Fibroblast of skin of scalp (primary cell): ENCODE data around the gene PLCL1. TPM values are rescaled to one million over a fixed set of nuclear protein-coding genes. Genes with fewer than 3 reads are reported as not detected.

Experiments
- DNase-seq: peaks from one replicate; pipeline ENCODE4 v3.0.0-alpha.2; 2013
- polyA plus RNA-seq, 2 experiments: library from polyadenylated mRNA; unstranded; fragments of 120-200 nt; gene quantifications; one replicate each; pipeline ENCODE4 v1.2.1, GENCODE V29; 2013; ENCODE audit not compliant: insufficient read length in 2 of 2

The PLCL1 gene
- polyA plus RNA-seq (2013, experiment 1 of 2; ENCODE audit: insufficient read length): 0.52 TPM
- polyA plus RNA-seq (2013, experiment 2 of 2; ENCODE audit: insufficient read length): 0.83 TPM

GRCh38 chr2:197804049-197804757 is at the start of gene PLCL1:
Gene PLCL1, plus strand, starts transcription at chr2:197804593.
- DNase-seq: peak; percentile 92

GRCh38 chr2:197759013-197759412 is 45.4 kb upstream of the PLCL1 start:
- DNase-seq: no peak

GRCh38 chr2:197759625-197760292 is 44.6 kb upstream of the PLCL1 start:
- DNase-seq: no peak

GRCh38 chr2:197760293-197760657 is 44.1 kb upstream of the PLCL1 start:
- DNase-seq: no peak

- DNase-seq: peak; percentile 52
Measured at GRCh38 chr2:197777823-197778407, 26.5 kb upstream of the PLCL1 start.

GRCh38 chr2:197779261-197779660 is 25.1 kb upstream of the PLCL1 start:
- no peak for DNase-seq

GRCh38 chr2:197782126-197782525 is 22.3 kb upstream of the PLCL1 start:
- no peak for DNase-seq

- no peak for DNase-seq
Measured at GRCh38 chr2:197784956-197785941, 19.1 kb upstream of the PLCL1 start, which contains the start of gene BOLL. Gene BOLL, minus strand, starts transcription at chr2:197785319. Its CDS starts 3,469 bp downstream, at chr2:197781850.

GRCh38 chr2:197786010-197786877 is 18.1 kb upstream of the PLCL1 start:
- peak; percentile 7 for DNase-seq

GRCh38 chr2:197793456-197793855 is 10.9 kb upstream of the PLCL1 start:
- DNase-seq: no peak

GRCh38 chr2:197795277-197795676 is 9.1 kb upstream of the PLCL1 start:
- DNase-seq: no peak

- DNase-seq: no peak
Measured at GRCh38 chr2:197798187-197798586, 6.2 kb upstream of the PLCL1 start.

- no peak for DNase-seq
Measured at GRCh38 chr2:197799068-197799467, 5.3 kb upstream of the PLCL1 start.

- DNase-seq: no peak
Measured at GRCh38 chr2:197800091-197800490, 4.3 kb upstream of the PLCL1 start.

- DNase-seq: no peak
Measured at GRCh38 chr2:197801033-197801432, 3.4 kb upstream of the PLCL1 start.

GRCh38 chr2:197803033-197803444 is 1.4 kb upstream of the PLCL1 start:
- peak; percentile 53 for DNase-seq

- DNase-seq: no peak
Measured at GRCh38 chr2:197804758-197805714, 643 bp downstream of the PLCL1 start.

- DNase-seq: no peak
Measured at GRCh38 chr2:197805715-197806633, 1.6 kb downstream of the PLCL1 start.

GRCh38 chr2:197809064-197809463 is 4.7 kb downstream of the PLCL1 start:
- DNase-seq: no peak
